ENCODE results near the gene YTHDF1.

Gene YTHDF1

DNA sequence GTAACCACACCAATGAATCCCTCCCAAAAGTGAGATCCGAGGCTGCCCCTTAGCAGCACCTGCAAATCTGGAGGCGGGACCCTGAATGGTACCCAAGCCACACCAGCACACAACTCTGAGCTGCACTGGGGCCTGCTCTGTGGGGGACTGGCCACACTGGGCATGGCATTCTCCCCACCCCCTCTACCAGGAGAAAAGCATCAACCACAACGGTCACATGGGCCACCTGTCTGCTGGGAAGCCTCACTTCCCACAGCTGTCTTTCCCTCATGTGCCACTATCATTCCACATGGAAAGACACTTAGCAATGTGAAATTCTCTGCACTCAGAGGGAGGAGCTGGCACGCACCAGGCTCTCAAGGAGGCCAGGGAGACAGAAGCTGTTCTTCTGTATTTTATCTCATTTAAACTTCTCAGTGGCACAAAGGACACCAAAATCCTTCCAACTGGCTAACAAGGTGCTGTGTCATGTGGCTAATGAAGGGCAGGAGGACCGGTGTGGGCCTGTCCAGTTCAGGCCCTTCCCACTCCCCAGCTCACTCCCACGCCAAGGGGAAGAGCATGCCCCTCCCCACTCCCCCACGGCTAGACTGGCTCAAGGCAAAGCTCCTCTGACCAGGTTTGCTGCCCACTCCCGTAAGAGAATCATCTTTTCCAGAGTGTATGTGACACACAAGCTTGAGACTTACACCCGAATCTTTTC is 19.0 kb downstream of the YTHDF1 start:
- Histone ChIP-seq H3K9me3 (ENCODE audit: control insufficient read depth, insufficient read depth, low read length) (no peaks in the 10 kb centered on the region), H3K4me1 (ENCODE audit: insufficient read depth, low read length) (no peaks in the 10 kb centered on the region), H3K36me3 (ENCODE audit: insufficient read depth, low read length) (peaks cover 14% of the 10 kb centered on the region; the same call in 1 of the 2 replicates), H3K9ac (ENCODE audit: low read depth, low read length) (no peak overlapping the region)

DNA sequence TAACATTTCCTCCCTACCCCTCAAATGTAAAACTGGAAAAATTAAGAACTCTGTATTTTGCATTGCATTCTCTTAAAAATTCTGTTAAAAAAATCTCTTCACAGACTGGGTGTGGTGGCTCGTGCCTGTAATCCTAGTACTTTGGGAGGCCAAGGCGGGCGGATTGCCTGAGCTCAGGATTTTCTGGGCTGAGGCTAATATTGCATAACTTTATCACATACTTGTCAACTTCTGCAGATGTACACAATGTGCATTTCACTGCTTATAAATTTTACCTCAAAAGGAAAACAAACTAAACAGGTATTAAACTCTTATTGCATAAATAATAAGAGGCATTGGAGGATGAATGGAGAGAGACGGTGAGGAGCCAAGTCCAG is 21.1 kb downstream of the YTHDF1 start:
- no peak overlapping the region for H3K9ac ChIP-seq (ENCODE audit: low read depth, low read length)
- peaks cover 9% of the 10 kb centered on the region; the same call in 1 of the 2 replicates for H3K36me3 ChIP-seq (ENCODE audit: insufficient read depth, low read length)
- no peaks in the 10 kb centered on the region for H3K9me3 ChIP-seq (ENCODE audit: control insufficient read depth, insufficient read depth, low read length)
- H3K4me1 ChIP-seq (ENCODE audit: insufficient read depth, low read length): no peaks in the 10 kb centered on the region

DNA sequence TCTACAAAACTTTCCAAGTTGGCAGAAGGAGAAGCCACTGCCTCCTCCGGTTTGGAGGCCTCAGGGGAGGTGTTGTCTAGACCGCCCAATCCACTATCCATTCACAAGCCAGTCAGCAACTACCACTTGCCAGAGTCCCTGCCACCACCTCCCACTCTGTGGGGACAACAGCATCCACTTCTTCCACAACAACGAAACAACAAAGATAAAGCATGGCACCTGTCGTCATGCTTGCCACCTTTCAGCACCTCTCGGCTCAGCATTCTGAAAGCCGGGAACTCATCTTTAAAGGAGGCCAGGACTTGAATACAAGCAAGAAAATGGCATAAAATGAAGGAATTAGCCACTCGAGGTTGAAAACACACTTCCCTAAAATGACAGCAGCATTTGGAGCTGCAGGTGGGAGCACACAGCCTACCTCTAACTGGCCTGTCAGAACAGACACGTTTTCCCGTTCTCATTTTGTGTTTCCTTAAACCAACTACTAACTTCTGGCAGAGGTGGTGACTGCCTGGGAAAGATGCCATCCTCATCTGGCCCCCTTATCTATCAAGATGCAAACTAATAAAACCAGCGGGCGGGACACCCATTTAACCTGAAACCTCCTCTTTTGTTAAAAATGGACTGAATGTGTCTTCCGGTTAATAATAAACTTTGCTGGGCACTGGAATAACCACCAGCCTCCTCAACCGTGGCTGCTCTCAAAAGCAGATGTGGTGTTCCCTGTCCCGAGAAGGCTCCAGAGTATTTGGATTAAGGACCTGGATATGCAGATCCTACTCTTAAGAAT is 21.7 kb downstream of the YTHDF1 start:
- Histone ChIP-seq H3K36me3 (ENCODE audit: insufficient read depth, low read length) (peaks cover 9% of the 10 kb centered on the region; the same call in 1 of the 2 replicates), H3K4me1 (ENCODE audit: insufficient read depth, low read length) (no peaks in the 10 kb centered on the region), H3K9me3 (ENCODE audit: control insufficient read depth, insufficient read depth, low read length) (no peaks in the 10 kb centered on the region), H3K9ac (ENCODE audit: low read depth, low read length) (no peak overlapping the region)

DNA sequence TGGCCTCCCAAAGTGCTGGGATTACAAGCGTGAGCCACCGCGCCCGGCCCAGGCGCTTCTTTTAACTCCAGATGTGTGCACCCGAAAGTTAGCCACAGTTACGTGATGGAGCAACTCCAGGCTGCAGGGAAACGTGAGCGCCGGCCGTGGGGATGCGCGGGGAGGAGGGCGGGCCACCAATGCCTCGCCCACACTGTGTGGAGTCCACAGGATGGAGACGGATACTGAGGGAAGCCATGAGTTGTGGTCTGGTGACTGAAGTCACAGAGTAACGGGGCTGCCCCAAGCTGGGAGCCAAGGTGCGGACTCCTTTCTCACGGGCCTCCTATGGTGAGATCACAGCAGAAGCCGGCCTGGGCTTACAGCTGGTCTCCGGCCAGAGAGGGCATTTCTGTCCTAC is 23.2 kb downstream of the YTHDF1 start:
- Histone ChIP-seq H3K36me3 (ENCODE audit: insufficient read depth, low read length) (0 out of 2 replicates have a peak, but pooled peaks cover 5% of the 10 kb centered on the region), H3K9me3 (ENCODE audit: control insufficient read depth, insufficient read depth, low read length) (no peaks in the 10 kb centered on the region), H3K4me1 (ENCODE audit: insufficient read depth, low read length) (no peaks in the 10 kb centered on the region), H3K9ac (ENCODE audit: low read depth, low read length) (no peak overlapping the region)

DNA sequence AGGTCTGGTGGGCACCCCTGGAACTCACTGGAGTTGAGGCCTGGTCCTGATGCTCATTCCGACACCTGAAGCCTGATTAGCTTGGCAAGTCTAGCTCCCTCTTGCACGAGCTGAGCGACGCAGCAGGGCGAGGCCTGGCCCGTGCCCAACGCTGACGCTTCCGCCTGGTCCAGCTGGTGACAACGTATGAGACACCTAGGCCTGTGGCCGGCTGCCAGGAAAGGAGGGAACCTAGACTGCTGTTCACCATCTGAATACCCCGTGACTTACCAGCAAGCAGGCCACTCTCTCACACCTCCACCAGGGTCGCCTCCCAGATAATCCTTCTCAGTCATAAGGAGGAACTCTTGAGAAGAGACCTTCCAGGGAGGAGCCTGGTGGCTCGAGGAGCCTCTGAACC is 24.5 kb downstream of the YTHDF1 start:
- no peak overlapping the region for H3K9ac ChIP-seq (ENCODE audit: low read depth, low read length)
- no peaks in the 10 kb centered on the region for H3K9me3 ChIP-seq (ENCODE audit: control insufficient read depth, insufficient read depth, low read length)
- no peaks in the 10 kb centered on the region for H3K4me1 ChIP-seq (ENCODE audit: insufficient read depth, low read length)

DNA sequence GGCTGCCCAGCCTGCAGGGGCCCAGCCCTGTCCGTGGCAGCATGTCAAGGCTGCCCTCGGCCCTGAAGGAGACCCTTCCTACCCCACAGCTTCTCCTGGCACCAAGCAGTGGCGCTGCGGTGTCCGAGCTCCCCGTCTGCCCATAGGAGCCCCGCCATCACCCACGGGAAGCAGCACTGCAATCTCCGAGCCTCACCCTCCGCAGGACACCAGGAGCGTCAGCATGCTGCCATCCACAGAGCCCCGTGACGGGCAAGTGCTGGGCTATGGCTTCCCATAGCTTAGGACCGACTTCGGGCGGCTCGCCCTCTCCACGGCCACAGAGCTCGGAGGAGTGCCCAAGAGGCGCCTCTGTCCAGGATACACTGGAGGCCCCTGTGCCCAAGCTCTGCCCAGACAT is 25.1 kb downstream of the YTHDF1 start:
- no peaks in the 10 kb centered on the region for H3K4me1 ChIP-seq (ENCODE audit: insufficient read depth, low read length)

More for the DNA sequence above, 24.5 kb downstream of the YTHDF1 start:
- H3K36me3 ChIP-seq (ENCODE audit: insufficient read depth, low read length): 0 out of 2 replicates have a peak, but pooled peaks cover 5% of the 10 kb centered on the region

DNA sequence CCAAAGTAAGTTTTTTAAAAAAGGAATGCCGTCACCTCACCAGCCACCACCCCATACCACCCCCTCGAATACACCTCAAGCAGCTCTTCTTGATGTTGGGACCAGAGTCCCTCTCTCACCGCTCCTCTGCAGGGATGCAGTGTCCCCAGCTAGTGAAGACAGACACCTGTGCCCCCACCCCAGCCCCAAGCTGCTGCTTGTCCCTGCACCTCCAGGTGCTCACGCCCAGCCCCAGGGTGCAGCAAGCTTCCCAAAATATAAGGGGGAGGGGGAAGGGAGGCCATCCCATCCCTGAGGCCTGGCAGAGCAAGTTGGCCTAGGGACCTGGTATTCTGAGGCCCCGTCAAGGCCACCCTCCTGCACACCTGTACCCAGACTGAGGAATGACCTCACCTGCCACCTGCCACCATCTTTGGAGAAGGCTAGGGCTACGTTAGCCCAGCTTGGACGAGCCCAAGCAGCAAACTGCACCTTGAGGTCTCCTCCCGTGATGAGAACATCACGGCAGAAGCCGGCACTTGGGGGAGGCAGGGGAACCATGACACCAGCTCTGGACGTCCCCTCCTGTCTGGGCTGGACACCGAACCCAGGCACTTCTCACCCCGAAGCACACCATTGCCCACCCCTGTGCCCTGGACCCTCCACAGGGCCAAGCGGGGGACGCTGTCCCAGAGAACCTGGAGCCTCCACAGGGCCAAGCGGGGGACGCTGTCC is 25.9 kb downstream of the YTHDF1 start:
- H3K9ac ChIP-seq (ENCODE audit: low read depth, low read length): no peak overlapping the region
- H3K4me1 ChIP-seq (ENCODE audit: insufficient read depth, low read length): no peaks in the 10 kb centered on the region
- H3K9me3 ChIP-seq (ENCODE audit: control insufficient read depth, insufficient read depth, low read length): no peaks in the 10 kb centered on the region
- 0 out of 2 replicates have a peak, but pooled peaks cover 1% of the 10 kb centered on the region for H3K36me3 ChIP-seq (ENCODE audit: insufficient read depth, low read length)

More for the DNA sequence above, 25.1 kb downstream of the YTHDF1 start:
- 0 out of 2 replicates have a peak, but pooled peaks cover 5% of the 10 kb centered on the region for H3K36me3 ChIP-seq (ENCODE audit: insufficient read depth, low read length)
- no peaks in the 10 kb centered on the region for H3K9me3 ChIP-seq (ENCODE audit: control insufficient read depth, insufficient read depth, low read length)
- no peak overlapping the region for H3K9ac ChIP-seq (ENCODE audit: low read depth, low read length)

DNA sequence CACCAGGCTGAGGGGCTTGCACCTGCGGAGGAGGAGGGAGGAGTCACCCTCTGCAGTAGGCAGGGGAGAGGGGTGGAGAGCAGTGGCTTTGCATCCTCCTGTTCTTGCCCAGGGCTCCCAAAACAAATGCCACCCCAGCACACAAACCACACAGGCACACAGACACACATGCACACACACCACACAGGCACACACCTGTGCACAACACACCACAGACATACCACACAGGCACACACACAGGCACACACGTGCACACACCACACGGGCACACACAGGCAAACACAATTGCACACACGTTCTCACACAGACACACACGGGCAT is 26.6 kb downstream of the YTHDF1 start:
- H3K4me1 ChIP-seq (ENCODE audit: insufficient read depth, low read length): no peaks in the 10 kb centered on the region
- H3K9ac ChIP-seq (ENCODE audit: low read depth, low read length): no peak overlapping the region

DNA sequence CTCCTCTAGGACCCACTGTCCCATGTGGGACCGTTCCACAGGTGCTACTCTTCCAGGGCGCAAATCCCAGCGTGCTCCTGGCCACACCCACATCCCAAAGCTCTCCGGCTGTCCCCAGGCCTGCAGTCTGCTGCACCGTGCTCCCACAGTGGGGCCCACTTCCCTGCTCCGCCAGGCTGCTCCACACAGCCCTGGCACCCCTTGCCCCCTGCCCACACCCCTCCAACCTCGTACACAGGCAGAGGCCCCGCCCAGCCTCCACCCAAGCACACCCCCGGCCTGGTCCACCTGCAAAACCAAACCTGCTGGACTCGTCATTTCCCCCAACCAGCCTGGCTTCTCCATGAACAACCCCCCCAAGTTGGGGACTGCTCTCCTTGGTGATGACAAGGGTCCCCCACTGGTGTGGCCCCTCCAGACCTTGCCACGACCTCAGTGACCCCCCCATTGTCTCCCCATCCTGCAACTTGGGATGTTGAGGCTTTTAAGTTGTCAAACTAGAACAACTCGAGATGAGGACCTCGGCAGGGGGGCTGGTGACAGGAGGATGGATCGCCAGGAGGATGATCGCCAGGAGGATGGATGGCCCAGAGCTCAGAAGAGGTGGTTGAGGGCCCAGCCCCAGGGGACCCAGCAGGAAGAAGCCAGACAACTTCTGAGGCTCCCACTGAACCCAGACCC is 27.1 kb downstream of the YTHDF1 start:
- H3K4me1 ChIP-seq (ENCODE audit: insufficient read depth, low read length): no peaks in the 10 kb centered on the region
- no peak overlapping the region for H3K9ac ChIP-seq (ENCODE audit: low read depth, low read length)
- no peaks in the 10 kb centered on the region for H3K9me3 ChIP-seq (ENCODE audit: control insufficient read depth, insufficient read depth, low read length)
- no peaks in the 10 kb centered on the region for H3K36me3 ChIP-seq (ENCODE audit: insufficient read depth, low read length)

More for the DNA sequence above, 26.6 kb downstream of the YTHDF1 start:
- no peaks in the 10 kb centered on the region for H3K36me3 ChIP-seq (ENCODE audit: insufficient read depth, low read length)
- H3K9me3 ChIP-seq (ENCODE audit: control insufficient read depth, insufficient read depth, low read length): no peaks in the 10 kb centered on the region

DNA sequence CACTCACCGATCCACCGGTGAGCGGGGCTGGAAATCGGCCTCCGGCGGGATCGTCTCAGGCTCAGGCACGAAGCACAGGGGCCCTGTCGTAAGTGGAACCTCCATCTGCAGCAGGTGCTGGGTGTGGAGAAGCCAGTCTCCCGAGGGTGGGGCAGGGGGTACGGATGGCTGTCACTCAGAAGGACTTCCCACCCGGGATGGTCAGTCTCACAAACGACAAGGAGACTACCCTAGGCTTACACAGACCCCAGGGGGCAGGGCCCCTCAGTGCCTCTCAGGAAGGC is 27.8 kb downstream of the YTHDF1 start:
- H3K4me1 ChIP-seq (ENCODE audit: insufficient read depth, low read length): no peaks in the 10 kb centered on the region
- H3K36me3 ChIP-seq (ENCODE audit: insufficient read depth, low read length): no peaks in the 10 kb centered on the region
- H3K9ac ChIP-seq (ENCODE audit: low read depth, low read length): no peak overlapping the region
- no peaks in the 10 kb centered on the region for H3K9me3 ChIP-seq (ENCODE audit: control insufficient read depth, insufficient read depth, low read length)

DNA sequence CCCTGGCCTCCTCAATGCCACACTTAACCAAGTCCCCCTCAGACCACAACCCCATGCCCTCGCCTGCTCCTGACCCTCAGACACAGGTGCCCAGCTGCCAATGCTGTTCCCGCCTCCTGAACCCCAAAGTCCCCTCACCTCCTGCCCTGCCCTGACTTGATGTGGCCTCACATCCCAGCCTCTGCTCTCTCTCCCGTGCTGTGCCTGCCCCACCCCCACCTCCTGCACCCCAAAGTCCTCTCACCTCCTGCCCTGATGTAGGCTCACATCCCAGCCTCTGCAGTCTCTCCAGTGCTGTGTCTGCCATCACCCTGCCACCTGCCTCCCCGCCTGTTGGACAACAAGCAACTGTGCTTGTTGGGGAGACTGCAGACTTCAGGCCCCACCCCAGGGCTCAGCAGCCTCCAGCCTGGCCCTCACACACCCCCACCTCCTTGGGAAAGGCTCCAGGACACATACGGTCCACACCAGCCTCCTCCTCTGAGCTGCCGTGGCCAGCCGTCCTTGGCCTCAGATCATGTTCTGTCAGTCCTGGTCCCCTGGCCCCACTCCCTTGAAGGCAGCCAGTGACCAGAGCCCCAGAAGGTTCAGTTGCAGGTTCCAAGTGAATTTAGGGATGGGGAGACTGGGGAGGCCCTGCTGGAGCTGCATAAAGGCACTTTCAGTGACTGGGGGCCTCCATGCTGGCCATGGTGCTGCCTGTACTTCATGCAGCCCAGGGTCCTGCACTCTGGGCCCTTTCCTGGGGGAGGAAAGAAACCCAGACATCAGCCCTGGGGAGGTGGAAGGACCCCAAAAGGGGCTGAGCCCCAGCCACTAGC is 28.4 kb downstream of the YTHDF1 start:
- Histone ChIP-seq H3K9me3 (ENCODE audit: control insufficient read depth, insufficient read depth, low read length) (no peaks in the 10 kb centered on the region), H3K4me1 (ENCODE audit: insufficient read depth, low read length) (no peaks in the 10 kb centered on the region), H3K36me3 (ENCODE audit: insufficient read depth, low read length) (no peaks in the 10 kb centered on the region), H3K9ac (ENCODE audit: low read depth, low read length) (no peak overlapping the region)

DNA sequence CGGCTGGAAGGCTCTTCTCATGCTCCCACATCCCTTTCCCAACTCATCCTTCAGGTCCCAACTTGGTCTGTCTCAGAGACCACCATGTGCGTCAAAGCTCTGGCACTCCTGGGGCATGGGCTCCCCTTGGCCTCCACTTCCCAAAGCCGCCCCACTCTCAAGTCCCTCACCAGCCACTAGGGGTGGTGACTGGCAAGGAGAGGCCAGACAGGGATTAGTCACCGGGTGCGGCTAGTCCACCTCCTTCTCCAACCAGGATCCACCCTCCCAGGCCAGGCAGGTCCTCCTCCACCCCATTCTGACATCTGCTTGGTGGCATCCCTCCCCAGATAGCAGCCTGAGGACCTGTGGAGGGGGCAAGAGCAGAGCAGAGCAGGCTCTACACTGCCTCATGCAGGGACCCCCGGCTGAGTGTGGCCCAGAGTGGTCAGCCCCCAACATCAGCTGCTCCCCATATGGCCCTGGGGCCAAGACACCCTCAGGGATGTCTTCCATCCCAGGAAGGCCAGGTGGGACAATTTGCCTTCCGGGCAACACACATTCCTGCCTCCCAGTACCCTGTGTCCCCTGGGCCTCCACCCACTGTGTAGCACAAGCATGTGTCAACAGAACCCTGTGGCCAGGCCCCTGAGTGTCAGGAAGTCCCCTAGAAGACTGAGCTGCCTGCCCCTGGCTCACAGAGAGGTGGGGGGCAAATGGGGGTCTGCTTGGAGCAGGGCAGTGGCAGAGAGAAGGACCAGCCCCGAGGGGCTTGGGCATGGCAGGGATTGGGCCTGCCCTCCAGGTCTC is 29.2 kb downstream of the YTHDF1 start:
- H3K36me3 ChIP-seq (ENCODE audit: insufficient read depth, low read length): no peaks in the 10 kb centered on the region
- H3K4me1 ChIP-seq (ENCODE audit: insufficient read depth, low read length): no peaks in the 10 kb centered on the region
- H3K9me3 ChIP-seq (ENCODE audit: control insufficient read depth, insufficient read depth, low read length): no peaks in the 10 kb centered on the region
- H3K9ac ChIP-seq (ENCODE audit: low read depth, low read length): no peak overlapping the region

DNA sequence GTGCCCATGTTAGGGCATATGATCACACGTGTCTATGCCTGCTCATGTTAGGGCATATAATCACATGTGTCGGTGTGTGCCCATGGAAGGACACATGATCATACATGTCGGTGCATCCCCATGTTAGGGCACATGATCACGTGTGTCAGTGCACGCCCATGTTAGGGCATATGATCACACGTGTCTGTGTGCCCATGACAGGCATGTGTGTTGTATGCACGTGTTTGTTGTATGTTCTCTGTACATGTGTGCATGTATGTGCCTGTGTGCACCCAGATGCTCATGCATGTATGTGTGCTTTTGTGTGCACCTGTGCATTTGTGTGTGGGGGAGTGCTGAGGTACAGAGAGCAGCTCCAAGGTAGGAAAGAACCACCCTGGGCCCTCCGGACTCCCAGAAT is 29.8 kb downstream of the YTHDF1 start:
- H3K9ac ChIP-seq (ENCODE audit: low read depth, low read length): no peak overlapping the region
- no peaks in the 10 kb centered on the region for H3K4me1 ChIP-seq (ENCODE audit: insufficient read depth, low read length)
- H3K9me3 ChIP-seq (ENCODE audit: control insufficient read depth, insufficient read depth, low read length): no peaks in the 10 kb centered on the region
- H3K36me3 ChIP-seq (ENCODE audit: insufficient read depth, low read length): no peaks in the 10 kb centered on the region

Measured in ES-I3 (cell line).